Measurements from ENCODE around the gene CEACAM21.

CEACAM21 gene

GRCh38 chr19:41586064-41586463 is 10.1 kb downstream of the CEACAM21 start:
- DNase-seq (ENCODE audit: low read depth, low spot score): no peak

- DNase-seq (ENCODE audit: low read depth, low spot score): no peak
Measured at GRCh38 chr19:41587101-41587837, 11.3 kb downstream of the CEACAM21 start.

- DNase-seq (ENCODE audit: low read depth, low spot score): no peak
Measured at GRCh38 chr19:41587838-41588210, 11.9 kb downstream of the CEACAM21 start.

- DNase-seq (ENCODE audit: low read depth, low spot score): no peak
Measured at GRCh38 chr19:41588497-41589209, 12.7 kb downstream of the CEACAM21 start.

- DNase-seq (ENCODE audit: low read depth, low spot score): no peak
Measured at GRCh38 chr19:41589371-41589770, 13.4 kb downstream of the CEACAM21 start.

DNA sequence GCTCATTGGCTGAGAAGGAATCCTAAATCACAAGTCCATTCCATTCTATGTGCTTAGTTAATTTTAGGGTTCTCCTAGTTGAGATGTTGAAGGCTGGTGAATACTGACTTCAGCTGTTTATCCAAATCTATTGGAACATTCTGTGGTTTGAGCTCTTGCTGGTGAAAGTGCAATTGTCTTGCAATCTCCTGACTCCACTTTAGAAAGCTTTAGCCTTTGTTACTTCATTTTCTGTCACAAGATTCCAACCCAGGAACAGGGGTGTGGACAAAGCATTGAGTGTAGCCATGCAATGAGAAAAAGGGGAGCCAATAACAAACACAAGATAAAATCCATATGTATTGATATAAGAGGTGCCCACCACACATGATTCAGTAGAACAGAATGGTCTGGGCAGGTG is 15.0 kb downstream of the CEACAM21 start:
- DNase-seq (ENCODE audit: low read depth, low spot score): no peak

DNA sequence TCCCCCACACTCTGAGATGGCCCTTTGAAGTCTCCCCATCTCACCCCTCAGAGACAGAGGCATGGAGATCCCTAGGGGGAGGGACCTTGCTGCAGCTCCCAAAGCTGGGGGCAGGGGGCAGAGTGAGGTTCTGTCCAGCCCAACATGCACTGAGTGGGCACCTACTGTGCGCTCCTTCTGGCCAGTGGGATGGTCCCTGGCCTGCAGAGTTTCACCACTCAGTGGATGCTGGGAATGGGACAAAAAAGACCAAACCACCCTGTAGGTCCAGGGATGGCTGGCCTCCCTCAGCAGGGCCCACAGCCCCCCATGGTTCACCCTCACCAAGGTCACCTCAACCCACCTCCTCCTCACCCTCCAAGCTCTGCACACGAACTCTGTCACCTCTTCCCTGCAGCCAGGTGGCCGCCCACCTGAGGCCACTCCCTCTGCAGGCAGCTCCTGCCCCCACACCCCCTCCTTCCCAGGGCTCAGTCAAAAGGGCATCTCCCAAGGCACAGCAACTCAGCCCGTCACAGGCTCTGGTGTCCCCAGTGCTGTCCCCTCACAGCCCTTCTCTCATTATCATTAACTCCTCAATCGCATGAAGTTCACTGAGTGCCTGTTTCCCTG is 16.1 kb downstream of the CEACAM21 start:
- no peak for DNase-seq (ENCODE audit: low read depth, low spot score)

DNA sequence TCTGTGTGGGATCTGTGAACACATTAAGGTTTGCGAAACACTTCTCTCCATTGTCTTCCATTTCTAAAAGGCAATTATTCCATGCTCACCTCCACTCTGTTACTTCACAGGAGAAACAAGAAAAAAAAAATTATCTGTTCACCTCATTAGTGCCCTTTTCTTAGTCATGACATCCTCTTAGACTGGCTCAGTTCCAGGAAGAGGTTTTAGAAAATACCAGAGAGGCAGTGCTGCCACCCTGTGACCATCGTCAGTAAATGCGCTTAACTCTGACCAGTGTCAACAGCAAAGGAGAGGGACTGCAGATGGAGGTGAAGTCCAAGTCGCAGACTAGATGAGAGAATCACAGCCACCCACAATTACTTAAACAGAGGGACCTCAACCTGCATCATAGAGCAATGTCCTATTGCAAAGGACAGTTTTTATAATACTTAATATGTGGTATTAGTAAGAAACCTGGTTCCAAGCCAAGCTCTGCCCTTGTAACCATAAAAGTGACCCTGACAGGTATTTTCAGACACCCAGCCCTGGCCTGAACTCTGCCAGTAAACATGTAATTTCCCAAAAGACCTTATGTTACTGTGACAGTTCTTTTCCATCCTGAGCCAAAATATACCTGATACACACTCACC is 19.4 kb downstream of the CEACAM21 start:
- peak; percentile 19 for DNase-seq (ENCODE audit: low read depth, low spot score)

GRCh38 chr19:41595890-41596280 is 19.9 kb downstream of the CEACAM21 start:
- no peak for DNase-seq (ENCODE audit: low read depth, low spot score)

GRCh38 chr19:41597600-41598041 is 21.7 kb downstream of the CEACAM21 start:
- DNase-seq (ENCODE audit: low read depth, low spot score): peak; percentile 49

DNA sequence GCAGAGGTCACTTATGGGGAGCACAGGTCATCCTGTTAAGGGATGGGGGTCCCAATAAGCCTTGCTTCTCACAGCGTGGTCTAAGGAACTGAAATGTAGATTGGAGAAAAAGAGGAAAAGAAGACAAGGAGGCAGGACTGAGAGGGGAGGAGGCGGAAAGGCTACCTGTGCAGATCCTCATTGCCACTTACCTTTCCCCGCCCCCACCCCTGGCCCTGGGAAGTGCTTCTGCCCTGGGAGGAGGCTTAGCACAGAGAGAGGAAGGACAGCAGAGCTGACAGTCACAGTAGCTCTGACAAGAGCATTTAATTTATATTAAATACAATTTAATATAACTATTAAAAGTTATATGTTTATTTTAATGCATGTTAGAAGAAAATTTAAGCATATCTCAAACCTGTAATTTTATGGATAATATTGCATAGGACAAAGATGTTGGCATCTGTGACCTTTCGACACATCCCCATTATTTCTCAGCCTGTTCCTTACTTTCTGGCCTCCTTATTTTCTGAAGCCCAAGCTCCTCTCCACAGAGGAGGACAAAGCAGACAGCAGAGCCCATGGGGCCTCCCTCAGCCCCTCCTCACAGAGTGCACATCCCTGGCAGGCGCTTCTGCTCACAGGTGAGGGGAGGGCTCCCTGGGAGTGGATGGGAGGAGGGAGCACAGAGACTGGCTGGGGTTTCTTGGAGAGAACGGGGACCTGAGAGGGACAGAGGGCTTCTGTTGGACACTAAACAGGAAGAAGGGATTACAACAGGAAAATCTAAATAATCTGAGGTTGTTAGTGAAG is 23.4 kb downstream of the CEACAM21 start:
- no peak for DNase-seq (ENCODE audit: low read depth, low spot score)

- DNase-seq (ENCODE audit: low read depth, low spot score): no peak
Measured at GRCh38 chr19:41601771-41602170, 25.8 kb downstream of the CEACAM21 start.

- DNase-seq (ENCODE audit: low read depth, low spot score): no peak
Measured at GRCh38 chr19:41604831-41605230, 28.9 kb downstream of the CEACAM21 start.

- no peak for DNase-seq (ENCODE audit: low read depth, low spot score)
Measured at GRCh38 chr19:41606215-41606837, 30.4 kb downstream of the CEACAM21 start.

DNA sequence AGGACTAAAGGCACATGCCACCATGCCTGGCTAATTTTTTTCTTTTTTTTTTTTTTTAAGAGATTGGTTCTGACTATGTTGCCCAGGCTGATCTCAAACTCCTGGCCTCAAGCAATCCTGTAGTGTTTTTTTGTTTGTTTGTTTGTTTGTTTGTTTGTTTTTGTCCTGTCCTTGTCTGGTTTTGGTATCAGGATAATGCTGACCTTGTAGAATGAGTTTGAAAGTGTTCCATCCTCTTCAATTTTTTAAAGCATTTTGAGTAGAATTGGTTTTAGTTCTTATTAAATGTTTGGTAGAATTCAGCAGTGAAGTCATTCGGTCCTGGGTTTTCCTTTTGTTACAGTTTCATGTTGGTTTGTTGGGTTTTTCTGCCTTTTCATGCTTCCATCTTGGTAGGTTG is 31.7 kb downstream of the CEACAM21 start:
- DNase-seq (ENCODE audit: low read depth, low spot score): no peak

DNA sequence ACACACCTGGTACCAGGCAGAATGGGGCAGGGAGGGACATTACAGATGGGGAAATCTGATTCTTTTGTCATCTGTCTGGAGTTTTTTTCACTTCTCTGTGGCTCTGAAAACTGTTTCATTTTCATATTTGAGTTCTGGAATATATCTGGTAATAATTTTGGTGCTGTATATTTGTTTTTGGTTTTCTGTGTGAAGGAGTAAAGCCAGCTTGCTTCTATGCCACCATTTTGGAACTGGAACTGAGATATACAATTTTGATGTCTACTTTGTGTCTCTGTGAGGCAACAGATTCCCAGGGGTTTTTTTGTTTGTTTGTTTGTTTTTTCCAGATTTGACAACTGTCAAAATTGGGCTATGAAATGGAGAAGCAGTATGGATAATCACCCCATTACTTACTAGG is 34.8 kb downstream of the CEACAM21 start:
- no peak for DNase-seq (ENCODE audit: low read depth, low spot score)

DNA sequence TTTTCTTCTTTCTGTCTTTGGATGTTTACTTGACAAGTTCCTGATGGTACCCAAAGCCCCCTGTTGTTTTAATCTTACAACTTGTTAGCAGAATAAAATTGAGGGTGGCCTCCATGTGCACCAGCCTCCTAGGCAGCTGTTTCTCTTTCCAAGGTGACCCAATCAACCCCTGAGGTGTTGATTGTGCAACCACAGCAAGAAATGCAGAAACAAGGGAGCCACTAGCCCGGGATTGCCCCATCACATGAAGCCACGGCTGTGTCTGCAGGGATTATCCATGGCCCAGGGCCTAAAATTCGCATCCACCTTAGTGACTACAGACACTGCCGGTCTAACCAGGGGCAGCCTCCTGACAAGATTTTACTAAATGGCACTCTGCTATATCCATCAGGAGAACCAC is 36.5 kb downstream of the CEACAM21 start:
- DNase-seq (ENCODE audit: low read depth, low spot score): no peak

- DNase-seq (ENCODE audit: low read depth, low spot score): no peak
Measured at GRCh38 chr19:41615207-41615606, 39.2 kb downstream of the CEACAM21 start.

DNA sequence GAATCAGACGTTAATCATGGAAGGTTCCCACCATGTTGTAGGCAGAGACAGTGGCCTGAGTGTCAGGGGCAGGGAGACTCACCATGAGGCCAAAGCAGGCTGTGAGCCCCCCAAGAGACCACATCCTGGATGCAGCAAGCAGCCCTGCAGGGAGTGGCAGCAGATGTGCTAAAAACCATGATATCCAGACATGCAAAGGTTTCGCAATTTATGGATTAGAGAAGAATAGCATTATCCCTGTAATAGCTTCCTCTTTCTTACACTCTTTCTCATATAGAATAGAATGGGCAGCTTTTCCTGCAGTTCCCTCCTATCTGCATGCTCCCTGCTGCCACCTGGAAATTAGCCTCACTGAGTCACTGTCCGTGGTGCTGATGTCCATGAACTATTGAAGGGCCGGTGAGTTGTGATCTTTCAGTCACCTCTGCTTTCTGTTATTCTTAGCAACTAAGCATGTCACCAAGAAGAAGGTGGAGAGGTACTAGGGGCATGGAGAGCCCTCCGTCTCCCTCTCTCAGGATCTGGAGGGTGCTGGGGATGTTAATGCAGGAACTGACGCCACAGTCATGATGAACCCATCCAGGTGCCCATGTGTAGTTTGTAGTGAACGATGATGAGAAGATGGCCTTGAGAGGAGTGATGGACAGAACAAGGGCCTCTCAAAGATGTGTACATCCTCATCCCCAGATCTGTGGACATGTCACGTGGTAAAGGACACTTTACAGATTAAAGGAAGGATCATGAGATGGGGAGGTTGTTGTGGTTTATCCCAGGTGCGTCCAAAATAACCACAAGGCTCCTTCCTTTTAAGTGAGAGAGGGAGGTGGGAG is 41.0 kb downstream of the CEACAM21 start:
- no peak for DNase-seq (ENCODE audit: low read depth, low spot score)

Data from activated naive CD8-positive, alpha-beta T cell treated with anti-CD3 and anti-CD28 coated beads, Interleukin-2, amount 50 U/mL, for 16 hours (primary cell).